SK-N-MC (cell line): Measurements from ENCODE around the gene TRIM67.
"Not testable (repeated sequence)": the region's sequence is repeated elsewhere in the genome, so short reads cannot be mapped to it uniquely, and the experiment has no call there.

Experiments used
- DNase-seq: peaks from one replicate; pipeline ENCODE4 v3.0.0-alpha.2; 2011; ENCODE audit warnings: low read depth, low spot score
- H3K27ac ChIP-seq: fragments of 200-600 bp; sonication (generic); 2 replicates; pipeline ENCODE4 v1.5.1; 2016; ENCODE audit warnings: mixed run types
- H3K36me3 ChIP-seq: fragments of 200-600 bp; sonication (generic); 2 replicates; pipeline ENCODE4 v1.6.1; 2017; ENCODE audit warnings: antibody characterized with exemption, low read length, mixed read lengths; ENCODE audit not compliant: insufficient read depth
- H3K4me3 ChIP-seq: fragments of 200-600 bp; sonication (generic); 2 replicates; pipeline ENCODE4 v1.5.1; 2016
- H3K9ac ChIP-seq: fragments of 200-600 bp; sonication (generic); 2 replicates; pipeline ENCODE4 v1.8.0; 2017; ENCODE audit warnings: mixed run types, mixed read lengths; ENCODE audit not compliant: insufficient read length
- H3K9me3 ChIP-seq: fragments of 200-600 bp; sonication (generic); 2 replicates; pipeline ENCODE4 v1.6.1; 2017; ENCODE audit warnings: low read depth, mild to moderate bottlenecking, antibody characterized with exemption, low read length, moderate library complexity, mixed read lengths
- EZH2 ChIP-seq: fragments of 200-600 bp; sonication (generic); IDR thresholded peaks from one replicate; pipeline ENCODE4 v1.6.1; 2017; ENCODE audit warnings: antibody characterized with exemption
- FOXP2 ChIP-seq: optimal IDR thresholded peaks from 2 replicates; pipeline ENCODE3; 2011; ENCODE audit warnings: mild to moderate bottlenecking, moderate library complexity; ENCODE audit not compliant: insufficient read depth; ENCODE audit errors: extremely low read length, control extremely low read depth
- POLR2AphosphoS5 ChIP-seq: IDR thresholded peaks from 2 replicates; pipeline ENCODE4 v1.6.1; 2012; ENCODE audit warnings: mild to moderate bottlenecking, low read depth, low read length, borderline replicate concordance

TRIM67 gene

GRCh38 chr1:231201979-231202633 is 40.2 kb downstream of the TRIM67 start:
- no peak overlapping the region for H3K9ac ChIP-seq
- DNase-seq, result no peak
- TF ChIP-seq POLR2AphosphoS5, result no peak
- TF ChIP-seq FOXP2, result no peak
- no peak for TF ChIP-seq EZH2
- no peak overlapping the region for H3K27ac ChIP-seq
- no peak overlapping the region for H3K4me3 ChIP-seq
- H3K9me3 ChIP-seq, result no peaks in the 10 kb centered on the region
- no peaks in the 10 kb centered on the region for H3K36me3 ChIP-seq

GRCh38 chr1:231203259-231204057 is 41.6 kb downstream of the TRIM67 start:
- H3K4me3 ChIP-seq, result no peak overlapping the region
- H3K36me3 ChIP-seq, result no peaks in the 10 kb centered on the region
- no peaks in the 10 kb centered on the region for H3K9me3 ChIP-seq
- no peak overlapping the region for H3K9ac ChIP-seq
- TF ChIP-seq FOXP2 (no peak), POLR2AphosphoS5 (no peak), EZH2 (no peak)
- DNase-seq, result no peak
- H3K27ac ChIP-seq, result no peak overlapping the region

GRCh38 chr1:231206856-231207255 is 45.0 kb downstream of the TRIM67 start:
- Histone ChIP-seq H3K9ac (no peak overlapping the region), H3K36me3 (no peaks in the 10 kb centered on the region), H3K4me3 (no peak overlapping the region), H3K27ac (no peak overlapping the region), H3K9me3 (no peaks in the 10 kb centered on the region)
- TF ChIP-seq EZH2 (no peak), POLR2AphosphoS5 (no peak), FOXP2 (no peak)
- DNase-seq, result no peak

GRCh38 chr1:231207437-231207836 is 45.6 kb downstream of the TRIM67 start:
- H3K9ac ChIP-seq, result no peak overlapping the region
- no peak overlapping the region for H3K27ac ChIP-seq
- H3K4me3 ChIP-seq, result no peak overlapping the region
- no peak for TF ChIP-seq POLR2AphosphoS5
- TF ChIP-seq EZH2, result no peak
- TF ChIP-seq FOXP2, result no peak
- no peak for DNase-seq
- H3K36me3 ChIP-seq, result no peaks in the 10 kb centered on the region
- H3K9me3 ChIP-seq, result no peaks in the 10 kb centered on the region

- TF ChIP-seq EZH2 (no peak), FOXP2 (no peak), POLR2AphosphoS5 (no peak)
- no peak for DNase-seq
- H3K9me3 ChIP-seq, result no peaks in the 10 kb centered on the region
- no peak overlapping the region for H3K4me3 ChIP-seq
- no peak overlapping the region for H3K9ac ChIP-seq
- H3K27ac ChIP-seq, result no peak overlapping the region
- H3K36me3 ChIP-seq, result no peaks in the 10 kb centered on the region
Measured at GRCh38 chr1:231208980-231209379, 47.1 kb downstream of the TRIM67 start.

GRCh38 chr1:231209531-231209930 is 47.7 kb downstream of the TRIM67 start:
- DNase-seq, result no peak
- no peaks in the 10 kb centered on the region for H3K36me3 ChIP-seq
- TF ChIP-seq POLR2AphosphoS5, result no peak
- TF ChIP-seq FOXP2, result no peak
- no peak for TF ChIP-seq EZH2
- H3K4me3 ChIP-seq, result no peak overlapping the region
- H3K27ac ChIP-seq, result no peak overlapping the region
- H3K9ac ChIP-seq, result no peak overlapping the region
- H3K9me3 ChIP-seq, result no peaks in the 10 kb centered on the region

GRCh38 chr1:231210126-231210525 is 48.3 kb downstream of the TRIM67 start:
- no peak overlapping the region for H3K27ac ChIP-seq
- H3K9ac ChIP-seq, result no peak overlapping the region
- no peak for DNase-seq
- no peak overlapping the region for H3K4me3 ChIP-seq
- no peaks in the 10 kb centered on the region for H3K36me3 ChIP-seq
- no peak for TF ChIP-seq FOXP2
- no peak for TF ChIP-seq POLR2AphosphoS5
- no peak for TF ChIP-seq EZH2
- no peaks in the 10 kb centered on the region for H3K9me3 ChIP-seq

GRCh38 chr1:231211005-231211857 is 49.4 kb downstream of the TRIM67 start:
- TF ChIP-seq FOXP2, result no peak
- TF ChIP-seq POLR2AphosphoS5, result peak; percentile 31; the same call in 1 of the 2 replicates
- H3K27ac ChIP-seq, result no peak overlapping the region
- H3K36me3 ChIP-seq, result no peaks in the 10 kb centered on the region
- no peak overlapping the region for H3K9ac ChIP-seq
- H3K9me3 ChIP-seq, result no peaks in the 10 kb centered on the region
- peak; percentile 59 for DNase-seq
- peak overlapping the region; percentile 67 for H3K4me3 ChIP-seq

GRCh38 chr1:231212301-231212700 is 50.4 kb downstream of the TRIM67 start:
- not testable (repeated sequence) for H3K4me3 ChIP-seq, H3K36me3 ChIP-seq, H3K9ac ChIP-seq, H3K9me3 ChIP-seq, DNase-seq, H3K27ac ChIP-seq
